ENCODE measurements around the gene DOK5.
"Not testable (repeated sequence)": the region's sequence is repeated elsewhere in the genome, so short reads cannot be mapped to it uniquely, and the experiment has no call there.

DOK5 gene

GRCh38 chr20:54472607-54473006, 2.8 kb upstream of the DOK5 start:
- no peak for DNase-seq

- no peak for DNase-seq
These were observed 2.1 kb upstream of the DOK5 start for GRCh38 chr20:54473340-54473739.

- DNase-seq, result no peak
These were observed 1.3 kb upstream of the DOK5 start for GRCh38 chr20:54474046-54474445.

GRCh38 chr20:54474866-54475265, 527 bp upstream of the DOK5 start:
- no peak for DNase-seq

- DNase-seq, result no peak
These were observed 996 bp downstream of the DOK5 start for GRCh38 chr20:54476169-54477009.

GRCh38 chr20:54477191-54477955, 2.0 kb downstream of the DOK5 start:
- no peak for DNase-seq

- DNase-seq, result no peak
These were observed 3.9 kb downstream of the DOK5 start for GRCh38 chr20:54479138-54479906.

GRCh38 chr20:54479937-54480336, 4.5 kb downstream of the DOK5 start:
- DNase-seq, result not testable (repeated sequence)

- DNase-seq, result no peak
These were observed 6.0 kb downstream of the DOK5 start for GRCh38 chr20:54481442-54481841.

- DNase-seq, result no peak
These were observed 10.2 kb downstream of the DOK5 start for GRCh38 chr20:54485631-54486030.

- no peak for DNase-seq
These were observed 11.2 kb downstream of the DOK5 start for GRCh38 chr20:54486585-54486984.

- DNase-seq, result no peak
These were observed 13.0 kb downstream of the DOK5 start for GRCh38 chr20:54488442-54488841.

GRCh38 chr20:54491506-54491905, 16.1 kb downstream of the DOK5 start:
- no peak for DNase-seq

GRCh38 chr20:54494303-54495006, 19.1 kb downstream of the DOK5 start:
- no peak for DNase-seq

- DNase-seq, result no peak
These were observed 22.7 kb downstream of the DOK5 start for GRCh38 chr20:54497931-54498718.

- no peak for DNase-seq
These were observed 23.7 kb downstream of the DOK5 start for GRCh38 chr20:54499111-54499510.

GRCh38 chr20:54502179-54502578, 26.8 kb downstream of the DOK5 start:
- no peak for DNase-seq

- no peak for DNase-seq
These were observed 31.2 kb downstream of the DOK5 start for GRCh38 chr20:54506643-54507042.

- DNase-seq, result no peak
These were observed 35.2 kb downstream of the DOK5 start for GRCh38 chr20:54510541-54511129.

GRCh38 chr20:54512694-54513093, 37.3 kb downstream of the DOK5 start:
- DNase-seq, result no peak

- no peak for DNase-seq
These were observed 38.7 kb downstream of the DOK5 start for GRCh38 chr20:54514028-54514607.
